ENCODE data around the gene SLC24A4. TPM values are rescaled to one million over a fixed set of nuclear protein-coding genes. Genes with fewer than 3 reads are reported as not detected.

Gene SLC24A4
- polyA plus RNA-seq, 1 donor (not counting 4 experiments of a cell fraction or from before 2014, with no cell fraction given), result 0.10 TPM

DNA sequence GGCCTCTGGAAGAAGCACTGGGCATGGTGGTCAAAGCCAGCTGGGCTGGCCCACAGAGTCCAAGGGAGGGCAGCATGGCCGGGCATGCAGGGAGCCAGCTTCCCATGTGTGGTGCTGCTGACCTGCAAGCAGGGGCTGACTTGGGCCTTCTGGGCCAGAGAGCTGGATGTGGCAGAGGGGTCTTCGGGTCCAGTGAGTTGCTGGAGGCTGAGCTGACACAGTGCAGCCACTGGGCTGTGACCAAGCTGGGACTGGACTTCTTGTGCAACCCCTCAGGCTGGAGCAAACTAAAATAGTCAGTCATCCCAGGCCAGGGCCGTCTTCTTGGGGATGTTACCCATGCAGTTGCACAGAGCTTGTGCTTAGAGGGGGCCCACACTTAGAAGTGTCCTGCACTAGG is 183.3 kb downstream of the SLC24A4 start:
- no peaks in the 10 kb centered on the region for H3K79me2 ChIP-seq (ENCODE audit: control insufficient read depth, insufficient read depth, low read length)
- H3K4me3 ChIP-seq (ENCODE audit: control insufficient read depth in 2 of 3, extremely low read depth in 1 of 3, insufficient read depth in 2 of 3, low read depth in 1 of 3, low read length in 3 of 3), result no peak overlapping the region
- H3K9ac ChIP-seq (ENCODE audit: control insufficient read depth, extremely low read depth, insufficient read depth, low read length), result no peak overlapping the region
- H3K4me1 ChIP-seq (ENCODE audit: control insufficient read depth, extremely low read depth, insufficient read depth, low read length), result peaks cover 50% of the 10 kb centered on the region
- H3K27ac ChIP-seq (ENCODE audit: control insufficient read depth, insufficient read depth, low read length), result no peak overlapping the region
- FAIRE-seq, result no peak
- no peak overlapping the region for H2AFZ ChIP-seq (ENCODE audit: control insufficient read depth, low read length)
- no peak overlapping the region for H3K4me2 ChIP-seq (ENCODE audit: control insufficient read depth, extremely low read depth, insufficient read depth, low read depth, low read length)
- no peaks in the 10 kb centered on the region for H3K27me3 ChIP-seq (ENCODE audit: control insufficient read depth, extremely low read depth, insufficient read depth, low read length)
- no peak for DNase-seq (ENCODE audit: low read depth, low spot score)
- no peaks in the 10 kb centered on the region for H3K36me3 ChIP-seq (ENCODE audit: control insufficient read depth in 2 of 2, extremely low read depth in 1 of 2, insufficient read depth in 2 of 2, low read length in 2 of 2)
- dilution Hi-C loops (cut with MboI; ENCODE audit: extremely low pct_ligation_motif_present, low sequenced_read_pairs), result no loop called here
- H3K9me1 ChIP-seq (ENCODE audit: control insufficient read depth, extremely low read depth, insufficient read depth, low read length), result no peaks in the 10 kb centered on the region
- H3K9me3 ChIP-seq (ENCODE audit: control insufficient read depth, low read depth, low read length), result no peaks in the 10 kb centered on the region
- H4K20me1 ChIP-seq (ENCODE audit: control insufficient read depth, extremely low read depth, insufficient read depth, low read length), result no peaks in the 10 kb centered on the region
- TF ChIP-seq, protein P1, sequence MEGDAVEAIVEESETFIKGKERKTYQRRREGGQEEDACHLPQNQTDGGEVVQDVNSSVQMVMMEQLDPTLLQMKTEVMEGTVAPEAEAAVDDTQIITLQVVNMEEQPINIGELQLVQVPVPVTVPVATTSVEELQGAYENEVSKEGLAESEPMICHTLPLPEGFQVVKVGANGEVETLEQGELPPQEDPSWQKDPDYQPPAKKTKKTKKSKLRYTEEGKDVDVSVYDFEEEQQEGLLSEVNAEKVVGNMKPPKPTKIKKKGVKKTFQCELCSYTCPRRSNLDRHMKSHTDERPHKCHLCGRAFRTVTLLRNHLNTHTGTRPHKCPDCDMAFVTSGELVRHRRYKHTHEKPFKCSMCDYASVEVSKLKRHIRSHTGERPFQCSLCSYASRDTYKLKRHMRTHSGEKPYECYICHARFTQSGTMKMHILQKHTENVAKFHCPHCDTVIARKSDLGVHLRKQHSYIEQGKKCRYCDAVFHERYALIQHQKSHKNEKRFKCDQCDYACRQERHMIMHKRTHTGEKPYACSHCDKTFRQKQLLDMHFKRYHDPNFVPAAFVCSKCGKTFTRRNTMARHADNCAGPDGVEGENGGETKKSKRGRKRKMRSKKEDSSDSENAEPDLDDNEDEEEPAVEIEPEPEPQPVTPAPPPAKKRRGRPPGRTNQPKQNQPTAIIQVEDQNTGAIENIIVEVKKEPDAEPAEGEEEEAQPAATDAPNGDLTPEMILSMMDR (optimal IDR thresholded peaks at IDR 0.05 in 1 of 3, IDR thresholded peaks at IDR 0.05 in 1 of 3, conservative IDR thresholded peaks at IDR 0.05 in 1 of 3; ENCODE audit: extremely low read depth in 1 of 3, insufficient read depth in 2 of 3, low read length in 3 of 3), result no peak
- TF ChIP-seq EZH2 (IDR thresholded peaks at IDR 0.05; ENCODE audit: low read length), result no peak

DNA sequence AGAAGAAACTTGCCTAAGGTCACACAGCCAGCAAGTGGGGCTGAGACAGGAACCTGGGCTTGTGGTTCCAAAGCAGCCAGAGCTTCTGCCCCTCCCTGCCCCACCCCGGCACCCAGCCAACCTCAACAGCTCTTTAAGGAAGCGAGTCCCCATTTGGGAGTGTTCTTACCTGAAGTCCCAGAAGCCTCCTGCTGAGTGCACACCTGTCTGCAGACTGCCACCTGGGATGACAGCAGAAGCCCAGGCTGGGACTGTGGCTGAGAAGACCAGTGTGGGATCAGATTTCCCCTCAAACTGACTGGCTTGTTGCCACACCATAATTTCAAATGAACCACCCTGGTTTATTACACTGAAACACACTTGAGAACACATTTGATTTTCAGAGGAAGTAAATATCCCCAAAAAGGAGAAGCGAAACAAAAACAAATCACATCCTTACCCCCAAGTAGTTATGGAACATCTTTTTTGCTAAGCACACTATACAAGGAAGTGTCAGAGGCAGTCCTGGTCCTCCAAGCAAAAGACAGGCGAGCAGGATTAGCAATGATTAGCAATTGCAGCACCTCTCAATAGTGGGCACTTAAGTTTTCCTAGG is 184.3 kb downstream of the SLC24A4 start:
- H3K27ac ChIP-seq (ENCODE audit: control insufficient read depth, insufficient read depth, low read length), result no peak overlapping the region
- H3K4me1 ChIP-seq (ENCODE audit: control insufficient read depth, extremely low read depth, insufficient read depth, low read length), result peaks cover 50% of the 10 kb centered on the region
- no peaks in the 10 kb centered on the region for H3K79me2 ChIP-seq (ENCODE audit: control insufficient read depth, insufficient read depth, low read length)
- no peaks in the 10 kb centered on the region for H3K9me3 ChIP-seq (ENCODE audit: control insufficient read depth, low read depth, low read length)
- no peaks in the 10 kb centered on the region for H3K9me1 ChIP-seq (ENCODE audit: control insufficient read depth, extremely low read depth, insufficient read depth, low read length)
- FAIRE-seq (peak; percentile 34), DNase-seq (ENCODE audit: low read depth, low spot score) (peak; percentile 23)
- H4K20me1 ChIP-seq (ENCODE audit: control insufficient read depth, extremely low read depth, insufficient read depth, low read length), result no peaks in the 10 kb centered on the region
- no peak overlapping the region for H3K4me2 ChIP-seq (ENCODE audit: control insufficient read depth, extremely low read depth, insufficient read depth, low read depth, low read length)
- H3K36me3 ChIP-seq (ENCODE audit: control insufficient read depth in 2 of 2, extremely low read depth in 1 of 2, insufficient read depth in 2 of 2, low read length in 2 of 2), result no peaks in the 10 kb centered on the region
- no peak overlapping the region for H2AFZ ChIP-seq (ENCODE audit: control insufficient read depth, low read length)
- TF ChIP-seq, protein P1 (optimal IDR thresholded peaks at IDR 0.05 in 1 of 3, IDR thresholded peaks at IDR 0.05 in 1 of 3, conservative IDR thresholded peaks at IDR 0.05 in 1 of 3; ENCODE audit: extremely low read depth in 1 of 3, insufficient read depth in 2 of 3, low read length in 3 of 3), result no peak
- TF ChIP-seq EZH2 (IDR thresholded peaks at IDR 0.05; ENCODE audit: low read length), result no peak
- H3K27me3 ChIP-seq (ENCODE audit: control insufficient read depth, extremely low read depth, insufficient read depth, low read length), result no peaks in the 10 kb centered on the region
- H3K4me3 ChIP-seq (ENCODE audit: control insufficient read depth in 2 of 3, extremely low read depth in 1 of 3, insufficient read depth in 2 of 3, low read depth in 1 of 3, low read length in 3 of 3), result no peak overlapping the region
- dilution Hi-C loops (cut with MboI; ENCODE audit: extremely low pct_ligation_motif_present, low sequenced_read_pairs), result no loop called here
- H3K9ac ChIP-seq (ENCODE audit: control insufficient read depth, extremely low read depth, insufficient read depth, low read length), result no peak overlapping the region
